DND-41 (cell line): ENCODE data around the gene IL4I1.

ENCODE experiments used
- ATAC-seq: fragments of 200-7000 bp; cut with Tn5 transposase; 3 replicates; pipeline ENCODE4 v1.9.1; 2021; ENCODE audit warnings: low read depth; ENCODE audit not compliant: insufficient read depth
- DNase-seq: peaks from one replicate; pipeline ENCODE4 v3.0.0-alpha.2; 2020
- H2AFZ ChIP-seq: 2 replicates; pipeline ENCODE4 v1.6.0; 2012; ENCODE audit warnings: low read depth, low read length
- H3K27ac ChIP-seq: 2 replicates; pipeline ENCODE4 v1.5.1; 2012; ENCODE audit warnings: low read length, inconsistent platforms
- H3K27me3 ChIP-seq: fragments of 200-600 bp; sonication (generic); 2 replicates; pipeline ENCODE4 v1.6.0; 2012; ENCODE audit warnings: low read length, mild to moderate bottlenecking, inconsistent platforms; ENCODE audit not compliant: insufficient read depth, poor library complexity
- H3K36me3 ChIP-seq: 2 replicates; pipeline ENCODE4 v1.5.1; 2012; ENCODE audit warnings: low read length, inconsistent platforms; ENCODE audit not compliant: insufficient read depth
- H3K4me1 ChIP-seq: 2 replicates; pipeline ENCODE4 v1.5.1; 2012; ENCODE audit warnings: mild to moderate bottlenecking, low read length; ENCODE audit not compliant: insufficient read depth
- H3K4me2 ChIP-seq: 2 replicates; pipeline ENCODE4 v1.6.0; 2012; ENCODE audit warnings: mild to moderate bottlenecking, moderate library complexity, low read length, inconsistent platforms; ENCODE audit not compliant: insufficient read depth
- H3K4me3 ChIP-seq, 2 experiments: fragments of 200-600 bp in 1 of 2; shearing (Covaris generic) in 1 of 2; 2 replicates each; pipeline ENCODE4 v1.5.1; 2012 to 2016; ENCODE audit warnings: inconsistent platforms in 2 of 2, low read length in 2 of 2, mild to moderate bottlenecking in 2 of 2, low read depth in 1 of 2, moderate library complexity in 1 of 2
- H3K79me2 ChIP-seq: 2 replicates; pipeline ENCODE4 v1.6.0; 2012; ENCODE audit warnings: low read length, inconsistent platforms; ENCODE audit not compliant: insufficient read depth
- H3K9ac ChIP-seq: 2 replicates; pipeline ENCODE4 v1.6.0; 2012; ENCODE audit warnings: low read depth, mild to moderate bottlenecking, inconsistent platforms, low read length, moderate library complexity
- H3K9me3 ChIP-seq: 2 replicates; pipeline ENCODE4 v1.5.1; 2012; ENCODE audit warnings: low read length, moderate library complexity, mild to moderate bottlenecking, inconsistent platforms; ENCODE audit not compliant: insufficient read depth, severe bottlenecking
- H4K20me1 ChIP-seq: 2 replicates; pipeline ENCODE4 v1.6.0; 2012; ENCODE audit warnings: low read length; ENCODE audit not compliant: insufficient read depth
- EZH2 ChIP-seq: IDR thresholded peaks from 3 replicates; pipeline ENCODE4 v1.6.1; 2012; ENCODE audit warnings: borderline replicate concordance, low read depth, mild to moderate bottlenecking, moderate library complexity, low read length, inconsistent platforms; ENCODE audit not compliant: severe bottlenecking
- TF ChIP-seq, protein P1 (sequence below): IDR thresholded peaks from 2 replicates; pipeline ENCODE4 v1.5.1; 2012; ENCODE audit warnings: borderline replicate concordance, low read length, moderate library complexity, mild to moderate bottlenecking; ENCODE audit not compliant: poor library complexity, severe bottlenecking; ENCODE audit errors: extremely low read depth

Gene IL4I1

DNA sequence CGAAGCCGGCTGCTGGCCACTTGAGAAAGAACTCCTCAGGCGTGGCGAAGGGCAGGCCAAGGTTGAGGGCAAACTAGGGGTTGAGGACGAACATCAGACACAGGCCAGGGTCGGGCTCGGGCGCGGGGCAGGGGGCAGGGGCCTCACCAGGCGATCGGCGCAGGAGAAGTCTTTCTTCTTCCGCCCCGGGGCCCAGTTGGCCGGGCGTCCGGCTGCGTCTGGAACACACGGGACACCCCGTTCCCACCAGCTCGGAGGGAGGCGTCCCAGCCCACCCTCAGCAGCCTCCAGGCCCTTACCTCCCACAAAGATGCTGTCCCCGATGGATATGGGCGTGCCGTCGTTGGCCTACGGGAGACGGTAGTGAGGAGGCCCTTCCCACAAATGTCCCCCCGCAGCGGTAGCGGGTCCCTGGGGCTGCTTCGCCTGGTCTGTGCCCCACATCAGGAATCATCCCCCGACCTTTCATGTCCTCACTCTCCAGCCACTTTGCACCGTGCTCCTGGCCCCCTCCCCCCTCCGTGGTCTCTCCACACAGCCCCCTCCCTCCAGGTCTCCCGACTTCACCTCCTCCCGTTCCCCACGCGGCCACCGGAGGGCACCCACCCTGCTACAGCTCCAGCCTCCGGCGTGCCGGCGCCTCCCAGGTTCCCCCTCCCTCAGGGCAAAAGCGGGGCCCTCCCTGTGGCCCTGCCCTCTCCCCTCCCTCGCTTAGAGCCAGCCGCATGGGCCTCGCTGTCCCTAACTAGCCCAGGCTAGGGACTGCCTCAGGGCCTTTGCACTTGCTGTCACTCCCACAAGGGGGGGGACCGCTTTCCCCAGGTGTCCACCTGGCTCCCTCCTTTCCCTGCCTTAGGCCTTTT lies 34.1 kb downstream of the IL4I1 start:
- no peak overlapping the region for H3K27ac ChIP-seq
- no peak for ATAC-seq

DNA sequence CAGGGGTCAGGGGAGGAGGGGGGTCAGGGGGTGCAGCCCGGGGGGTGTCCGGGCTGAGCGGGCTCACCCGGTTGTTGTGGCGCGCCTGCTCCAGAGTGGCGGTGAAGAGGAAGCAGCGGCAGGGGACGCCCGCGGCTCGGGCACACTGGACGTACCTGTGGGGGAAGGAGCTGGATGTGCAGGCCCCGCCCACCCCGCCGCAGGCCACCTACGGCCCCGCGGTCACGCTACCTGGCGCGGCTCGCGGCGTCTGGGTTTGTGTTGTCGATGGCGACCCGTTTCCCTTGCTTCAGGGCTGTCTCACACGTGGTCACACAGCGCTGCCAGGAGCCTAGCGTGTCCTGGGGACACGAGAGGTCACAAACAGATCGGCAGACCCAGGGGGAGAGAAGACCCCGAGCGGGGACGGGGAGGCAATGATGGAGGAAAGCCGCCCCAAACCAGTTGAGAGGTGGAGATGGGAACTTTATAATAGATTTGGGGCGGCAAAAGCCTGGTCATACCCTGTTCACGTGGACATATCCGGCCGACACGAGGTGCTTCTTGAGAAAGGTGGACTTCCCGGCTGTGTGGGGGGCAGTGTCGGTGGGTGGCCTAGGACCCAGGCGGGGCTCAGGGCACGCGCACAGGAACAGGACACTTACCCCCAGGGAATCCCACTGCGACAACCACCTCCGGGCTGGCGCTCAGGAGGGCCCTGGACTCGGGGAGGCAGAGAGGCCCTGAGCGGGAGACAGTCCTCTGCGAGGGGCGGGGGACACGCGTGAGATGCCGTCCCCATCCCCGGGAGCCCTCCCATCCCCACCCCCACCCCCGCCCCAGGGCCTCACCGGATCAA lies 34.9 kb downstream of the IL4I1 start:
- DNase-seq (no peak), ATAC-seq (no peak)
- H3K4me2 ChIP-seq: no peak overlapping the region
- no peak overlapping the region for H3K9ac ChIP-seq
- no peak overlapping the region for H3K4me3 ChIP-seq
- TF ChIP-seq EZH2: no peak
- TF ChIP-seq, protein P1, sequence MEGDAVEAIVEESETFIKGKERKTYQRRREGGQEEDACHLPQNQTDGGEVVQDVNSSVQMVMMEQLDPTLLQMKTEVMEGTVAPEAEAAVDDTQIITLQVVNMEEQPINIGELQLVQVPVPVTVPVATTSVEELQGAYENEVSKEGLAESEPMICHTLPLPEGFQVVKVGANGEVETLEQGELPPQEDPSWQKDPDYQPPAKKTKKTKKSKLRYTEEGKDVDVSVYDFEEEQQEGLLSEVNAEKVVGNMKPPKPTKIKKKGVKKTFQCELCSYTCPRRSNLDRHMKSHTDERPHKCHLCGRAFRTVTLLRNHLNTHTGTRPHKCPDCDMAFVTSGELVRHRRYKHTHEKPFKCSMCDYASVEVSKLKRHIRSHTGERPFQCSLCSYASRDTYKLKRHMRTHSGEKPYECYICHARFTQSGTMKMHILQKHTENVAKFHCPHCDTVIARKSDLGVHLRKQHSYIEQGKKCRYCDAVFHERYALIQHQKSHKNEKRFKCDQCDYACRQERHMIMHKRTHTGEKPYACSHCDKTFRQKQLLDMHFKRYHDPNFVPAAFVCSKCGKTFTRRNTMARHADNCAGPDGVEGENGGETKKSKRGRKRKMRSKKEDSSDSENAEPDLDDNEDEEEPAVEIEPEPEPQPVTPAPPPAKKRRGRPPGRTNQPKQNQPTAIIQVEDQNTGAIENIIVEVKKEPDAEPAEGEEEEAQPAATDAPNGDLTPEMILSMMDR: no peak
- no peak overlapping the region for H3K27ac ChIP-seq
- peaks cover 82% of the 10 kb centered on the region for H3K36me3 ChIP-seq
- no peak overlapping the region for H2AFZ ChIP-seq
- no peaks in the 10 kb centered on the region for H3K9me3 ChIP-seq
- H4K20me1 ChIP-seq: peaks cover 83% of the 10 kb centered on the region
- H3K4me1 ChIP-seq: peaks cover 31% of the 10 kb centered on the region
- H3K79me2 ChIP-seq: peaks cover 43% of the 10 kb centered on the region
- H3K27me3 ChIP-seq: no peaks in the 10 kb centered on the region

More for the DNA sequence above, 34.1 kb downstream of the IL4I1 start:
- H3K4me1 ChIP-seq: peaks cover 34% of the 10 kb centered on the region
- H3K9ac ChIP-seq: no peak overlapping the region
- TF ChIP-seq, protein P1: peak; percentile 59
- TF ChIP-seq EZH2: no peak
- no peaks in the 10 kb centered on the region for H3K27me3 ChIP-seq
- H2AFZ ChIP-seq: no peak overlapping the region
- no peak overlapping the region for H3K4me3 ChIP-seq
- peak; percentile 64 for DNase-seq
- no peak overlapping the region for H3K4me2 ChIP-seq
- H3K9me3 ChIP-seq: no peaks in the 10 kb centered on the region
- peaks cover 74% of the 10 kb centered on the region for H3K36me3 ChIP-seq
- peaks cover 39% of the 10 kb centered on the region for H3K79me2 ChIP-seq
- peaks cover 75% of the 10 kb centered on the region for H4K20me1 ChIP-seq

DNA sequence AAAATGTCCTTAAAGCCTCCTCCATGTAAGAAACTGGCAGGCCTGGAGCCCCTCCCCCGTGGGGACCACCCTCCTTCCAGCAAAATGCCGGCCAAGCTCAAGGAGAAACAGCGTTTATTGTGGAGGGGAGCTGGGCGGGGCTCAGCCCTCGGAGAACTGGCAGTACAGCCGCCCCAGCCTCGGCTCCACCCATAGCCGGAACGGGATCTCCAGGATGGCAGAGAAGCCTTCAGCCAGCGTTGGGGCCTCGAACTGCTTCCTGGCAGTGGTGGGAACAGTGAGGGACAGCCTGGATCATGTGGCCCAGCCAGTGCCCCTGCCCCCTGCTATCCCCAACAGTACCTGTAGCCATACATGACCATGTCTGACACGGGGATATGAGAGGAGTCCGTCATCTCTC lies 35.6 kb downstream of the IL4I1 start:
- no peaks in the 10 kb centered on the region for H3K9me3 ChIP-seq
- peaks cover 43% of the 10 kb centered on the region for H3K79me2 ChIP-seq
- TF ChIP-seq EZH2: no peak
- TF ChIP-seq, protein P1: no peak
- no peak overlapping the region for H3K4me2 ChIP-seq
- no peak overlapping the region for H3K4me3 ChIP-seq
- peaks cover 83% of the 10 kb centered on the region for H4K20me1 ChIP-seq
- peaks cover 85% of the 10 kb centered on the region for H3K36me3 ChIP-seq
- no peak overlapping the region for H3K9ac ChIP-seq
- H2AFZ ChIP-seq: no peak overlapping the region
- H3K4me1 ChIP-seq: peaks cover 25% of the 10 kb centered on the region
- H3K27me3 ChIP-seq: no peaks in the 10 kb centered on the region
- H3K27ac ChIP-seq: no peak overlapping the region
- ATAC-seq: no peak
- no peak for DNase-seq
